Esophagus muscularis mucosa (tissue), 4 donors: ENCODE results near the gene GPSM1. TPM values are rescaled to one million over a fixed set of nuclear protein-coding genes. Genes with fewer than 3 reads are reported as not detected.

Experiments used
- DNase-seq: peaks from one replicate; pipeline ENCODE4 v3.0.0-alpha.2; 2017; ENCODE audit errors: extremely low spot score
- H3K27ac ChIP-seq, 4 donors: fragments of 200-600 bp; sonication (generic); replicated peaks in 1 of 4; 1 replicate in 3 of 4; 2 replicates in 1 of 4; pipeline ENCODE4 v1.5.1; 2016 to 2019; ENCODE audit warnings: mild to moderate bottlenecking in 1 of 4
- H3K27me3 ChIP-seq, 4 donors: fragments of 200-600 bp; sonication (generic); one replicate each; pipeline versions ENCODE4 v1.5.1 to v1.6.0; 2016 to 2019
- H3K36me3 ChIP-seq, 4 donors: fragments of 200-600 bp; sonication (generic); one replicate each; pipeline ENCODE4 v1.5.1; 2016 to 2019
- H3K4me1 ChIP-seq, 4 donors: fragments of 200-600 bp; sonication (generic); one replicate each; pipeline ENCODE4 v1.5.1; 2016 to 2019
- H3K4me3 ChIP-seq, 4 donors: fragments of 200-600 bp; sonication (generic); 1 replicate in 2 of 4; 2 replicates in 2 of 4; pipeline ENCODE4 v1.5.1; 2016 to 2019; ENCODE audit warnings: mild to moderate bottlenecking in 4 of 4, moderate library complexity in 1 of 4
- H3K9me3 ChIP-seq, 4 donors: fragments of 200-600 bp; sonication (generic); 1 replicate in 3 of 4; 2 replicates in 1 of 4; pipeline ENCODE4 v1.5.1; 2016 to 2019
- CTCF ChIP-seq, 3 experiments: fragments of 200-600 bp in 2 of 3; fragments of 450-650 bp in 1 of 3; sonication (generic) in 2 of 3; IDR thresholded peaks; one replicate each; pipeline ENCODE4 v1.5.1; 2017 to 2019; ENCODE audit warnings: antibody characterized with exemption in 3 of 3, mild to moderate bottlenecking in 2 of 3, moderate library complexity in 1 of 3
- EP300 ChIP-seq: sonication (generic); formaldehyde crosslinking; IDR thresholded peaks from one replicate; pipeline ENCODE4 v1.6.1; 2017; ENCODE audit warnings: antibody characterized with exemption
- POLR2A ChIP-seq: fragments of 450-650 bp; IDR thresholded peaks from one replicate; pipeline ENCODE4 v1.6.1; 2017; ENCODE audit warnings: antibody characterized with exemption, moderate library complexity, mild to moderate bottlenecking, low read depth
- POLR2AphosphoS5 ChIP-seq, 2 donors: sonication (generic); formaldehyde crosslinking; IDR thresholded peaks; one replicate each; pipeline ENCODE4 v1.6.1; 2017; ENCODE audit warnings: antibody characterized with exemption in 2 of 2
- WGBS: methylation state at CpG from one replicate; pipeline ENCODE4 v1.1.5; 2018; 5-methylcytosine and 5-hydroxymethylcytosine counted together
- intact Hi-C: fragments of 100-400 bp; cut with DNase I; formaldehyde crosslinking; loops from one replicate; pipeline ENCODE4 v1.15.1; 2023
- total RNA-seq, 4 donors: library from RNA; depleted of rRNA; stranded (reverse); fragments of >200 nt; gene quantifications; one replicate each; pipeline versions ENCODE4 v1.1.0 to v1.2.1, GENCODE V29; 2016

GPSM1 gene
- total RNA-seq, 4 donors from 2014 or later, result 8.3 to 18.5 (median 16.3) TPM

- WGBS, result 67% methylated on average over 3 of the region's 10 CpGs
- Histone ChIP-seq H3K27me3 (peaks cover 0 to 43% (median 6%) of the 10 kb centered on the region in 4 donors), H3K9me3 (peaks cover 0 to 13% (median 8%) of the 10 kb centered on the region in 4 donors), H3K27ac (no peak overlapping the region), H3K4me1 (no peaks in the 10 kb centered on the region), H3K36me3 (no peaks in the 10 kb centered on the region), H3K4me3 (no peak overlapping the region)
- no peak for DNase-seq
- intact Hi-C loops, result no loop called here
- TF ChIP-seq POLR2AphosphoS5 (IDR thresholded peaks at IDR 0.05) (no peak), POLR2A (no peak), CTCF (IDR thresholded peaks at IDR 0.05) (no peak), EP300 (no peak)
These were observed 15.3 kb upstream of the GPSM1 start for GRCh38 chr9:136312009-136312375.

- 92% methylated on average over 7 of the region's 12 CpGs for WGBS
- H3K9me3 ChIP-seq, result peaks cover 0 to 13% (median 8%) of the 10 kb centered on the region in 4 donors
- H3K27ac ChIP-seq, result no peak overlapping the region
- no peak overlapping the region for H3K4me3 ChIP-seq
- H3K27me3 ChIP-seq, result peaks cover 0 to 40% (median 6%) of the 10 kb centered on the region in 4 donors
- H3K4me1 ChIP-seq, result no peaks in the 10 kb centered on the region
- no peaks in the 10 kb centered on the region for H3K36me3 ChIP-seq
- TF ChIP-seq POLR2AphosphoS5 (IDR thresholded peaks at IDR 0.05) (no peak), EP300 (no peak), POLR2A (no peak), CTCF (IDR thresholded peaks at IDR 0.05) (peak; percentile 49 to 60 (median 56))
- intact Hi-C loops, result no loop called here
- DNase-seq, result no peak
These were observed 14.9 kb upstream of the GPSM1 start for GRCh38 chr9:136312436-136312835.

GRCh38 chr9:136313111-136314055 lies 14.0 kb upstream of the GPSM1 start:
- intact Hi-C loops, result no loop called here
- Histone ChIP-seq H3K27ac (no peak overlapping the region), H3K4me1 (no peaks in the 10 kb centered on the region), H3K9me3 (peaks cover 0 to 13% (median 8%) of the 10 kb centered on the region in 4 donors), H3K27me3 (peaks cover 0 to 40% (median 6%) of the 10 kb centered on the region in 4 donors), H3K36me3 (no peaks in the 10 kb centered on the region), H3K4me3 (no peak overlapping the region)
- 71% methylated on average over 7 of the region's 18 CpGs for WGBS
- no peak for DNase-seq
- TF ChIP-seq CTCF (IDR thresholded peaks at IDR 0.05), result no peak

- no peak for TF ChIP-seq EP300
- no peak for TF ChIP-seq CTCF (IDR thresholded peaks at IDR 0.05)
- no peak for TF ChIP-seq POLR2A
- no peak for TF ChIP-seq POLR2AphosphoS5 (IDR thresholded peaks at IDR 0.05)
- DNase-seq, result no peak
- no peak overlapping the region for H3K27ac ChIP-seq
- no peak overlapping the region for H3K4me3 ChIP-seq
- intact Hi-C loops, result no loop called here
- H3K36me3 ChIP-seq, result no peaks in the 10 kb centered on the region
- H3K4me1 ChIP-seq, result no peaks in the 10 kb centered on the region
- WGBS, result 79% methylated on average over 3 of the region's 3 CpGs
- H3K9me3 ChIP-seq, result peaks cover 0 to 13% (median 8%) of the 10 kb centered on the region in 4 donors
- H3K27me3 ChIP-seq, result peaks cover 0 to 35% (median 6%) of the 10 kb centered on the region in 4 donors
These were observed 13.3 kb upstream of the GPSM1 start for GRCh38 chr9:136314056-136314416.
